GM08714 (cell line): ENCODE data around the gene TUBB1.

Source experiments
- H3K4me3 ChIP-seq: fragments of 200-500 bp; sonication (Bioruptor generic); 2 replicates; pipeline ENCODE4 v1.5.1; 2014; ENCODE audit warnings: mild to moderate bottlenecking, low read length, inconsistent platforms
- ZNF274 ChIP-seq: IDR thresholded peaks from 2 replicates; pipeline ENCODE4 v1.6.1; 2012; ENCODE audit warnings: mild to moderate bottlenecking, low read depth, low read length

Gene TUBB1

GRCh38 chr20:59043698-59044097 lies 24.5 kb downstream of the TUBB1 start:
- H3K4me3 ChIP-seq: no peak overlapping the region
- no peak for TF ChIP-seq ZNF274

DNA sequence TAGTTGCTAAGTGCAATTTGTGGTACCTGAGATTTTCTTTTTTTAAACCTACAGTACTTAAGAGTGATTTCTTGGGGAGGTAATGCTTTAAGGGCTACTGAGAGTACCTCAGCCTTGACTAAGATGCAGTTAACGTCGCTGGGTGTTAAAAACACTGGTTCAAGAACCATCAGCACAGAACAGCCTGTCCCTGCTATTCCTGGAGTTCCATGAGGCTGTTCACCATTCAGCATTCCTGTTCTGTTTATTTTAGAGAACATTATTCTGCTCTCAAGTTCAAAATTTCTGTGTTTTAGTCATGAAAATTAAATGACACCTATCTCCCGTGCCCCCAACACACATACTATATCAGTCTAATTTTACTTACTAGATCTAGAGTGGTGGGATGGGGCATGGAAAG lies 25.1 kb downstream of the TUBB1 start:
- no peak overlapping the region for H3K4me3 ChIP-seq
- TF ChIP-seq ZNF274: no peak

GRCh38 chr20:59044796-59045195 lies 25.6 kb downstream of the TUBB1 start:
- no peak for TF ChIP-seq ZNF274

GRCh38 chr20:59046862-59047261 lies 27.6 kb downstream of the TUBB1 start:
- TF ChIP-seq ZNF274: no peak
- no peak overlapping the region for H3K4me3 ChIP-seq

More at GRCh38 chr20:59044796-59045195, 25.6 kb downstream of the TUBB1 start:
- H3K4me3 ChIP-seq: no peak overlapping the region

DNA sequence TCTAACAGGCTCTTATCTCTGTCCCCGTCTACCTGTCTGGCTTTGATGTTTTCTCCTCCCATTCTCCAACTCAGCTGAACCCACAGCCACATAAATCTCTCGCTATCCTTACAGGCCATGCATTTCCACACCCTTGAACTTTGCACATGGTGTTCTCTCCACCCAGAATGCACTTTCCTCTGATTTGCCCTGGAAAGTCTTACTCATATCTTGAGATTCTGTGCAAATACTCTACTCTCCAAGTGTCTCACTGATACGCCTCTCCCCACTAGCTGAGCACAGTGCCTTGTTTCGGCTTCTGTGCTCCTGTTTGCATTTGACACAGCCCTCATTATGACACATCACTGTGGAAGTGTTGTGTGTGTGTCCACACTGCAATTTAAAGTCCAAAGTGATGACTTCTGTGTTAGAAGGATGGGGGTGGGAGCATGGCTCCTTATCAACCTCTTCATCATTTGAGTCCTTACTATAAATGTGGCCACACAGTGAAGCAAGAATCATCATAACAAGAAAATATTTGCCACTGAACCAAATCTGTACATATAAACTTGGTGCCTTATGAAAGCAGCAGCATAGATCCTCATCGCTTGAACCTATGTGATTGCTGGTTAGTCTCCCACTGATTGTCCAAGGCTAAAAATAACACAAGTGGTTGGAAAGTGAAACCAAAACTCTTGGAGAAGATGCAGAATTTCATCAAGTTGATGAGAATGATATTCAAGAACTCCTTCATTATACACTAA lies 28.9 kb downstream of the TUBB1 start:
- H3K4me3 ChIP-seq: no peak overlapping the region
- TF ChIP-seq ZNF274: no peak

DNA sequence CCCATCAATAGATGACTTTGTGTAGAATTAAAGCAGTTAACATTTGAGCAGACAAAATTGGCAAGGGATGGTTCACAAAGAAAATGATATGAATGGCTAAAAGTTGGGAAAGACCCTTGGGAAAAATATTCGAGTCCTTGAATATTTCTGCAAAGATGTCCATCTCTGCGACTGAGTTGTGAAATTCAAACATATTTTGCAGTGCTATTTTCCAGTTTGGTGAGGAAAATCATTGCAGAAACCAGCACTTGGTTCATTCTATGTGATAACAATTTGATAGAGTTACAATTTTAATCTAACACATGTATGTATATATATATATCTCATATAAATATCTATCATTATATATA lies 29.4 kb downstream of the TUBB1 start:
- TF ChIP-seq ZNF274: no peak
- H3K4me3 ChIP-seq: no peak overlapping the region

- H3K4me3 ChIP-seq: no peak overlapping the region
- TF ChIP-seq ZNF274: no peak
Observed at GRCh38 chr20:59050437-59050836, 31.2 kb downstream of the TUBB1 start.

DNA sequence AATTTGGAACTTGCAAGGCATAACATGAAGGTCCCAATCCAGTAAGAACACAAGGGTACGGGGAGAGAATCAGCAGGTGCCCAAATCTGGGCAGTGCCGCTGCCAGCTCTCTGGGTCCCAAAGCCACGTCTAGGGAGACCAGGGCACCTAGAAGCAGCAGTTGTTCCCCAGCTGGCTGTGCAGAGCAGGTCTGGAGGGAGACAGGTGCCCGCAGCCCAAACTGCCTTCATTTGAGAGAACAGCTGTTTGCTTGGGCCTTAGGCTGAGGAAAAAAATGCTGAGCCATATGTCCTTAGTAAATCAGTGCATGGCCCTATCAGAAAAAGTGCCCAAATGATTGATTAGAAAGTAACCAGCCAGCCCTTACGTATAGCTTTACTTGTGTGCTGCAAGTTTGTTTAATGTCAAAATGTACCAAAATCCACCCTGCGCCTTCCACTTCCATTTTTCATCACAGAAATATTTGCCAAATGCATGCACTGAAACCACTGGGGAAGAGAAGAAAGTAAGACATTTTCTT lies 32.5 kb downstream of the TUBB1 start:
- no peak for TF ChIP-seq ZNF274
- H3K4me3 ChIP-seq: no peak overlapping the region

DNA sequence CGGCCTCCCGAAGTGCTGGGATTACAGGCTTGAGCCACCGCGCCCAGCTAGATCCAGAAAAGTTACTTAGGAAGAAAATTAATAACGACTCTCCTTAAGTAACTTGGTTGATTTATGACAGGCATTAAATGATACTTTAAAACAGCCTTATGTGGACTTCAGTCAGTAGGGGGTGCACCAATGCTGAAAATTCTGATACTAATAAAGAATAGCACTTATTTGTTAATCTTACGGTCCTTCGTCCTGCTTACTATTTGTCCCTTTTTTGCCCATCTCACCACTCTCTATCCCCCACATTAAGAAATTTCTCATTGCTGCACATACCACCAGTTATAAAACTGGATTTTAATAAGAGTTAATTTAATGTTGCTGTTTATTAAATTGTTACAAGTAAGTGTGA lies 36.1 kb downstream of the TUBB1 start:
- no peak overlapping the region for H3K4me3 ChIP-seq
- no peak for TF ChIP-seq ZNF274

GRCh38 chr20:59062081-59062480 lies 42.9 kb downstream of the TUBB1 start:
- H3K4me3 ChIP-seq: no peak overlapping the region
- no peak for TF ChIP-seq ZNF274

GRCh38 chr20:59063358-59064213 lies 44.4 kb downstream of the TUBB1 start:
- TF ChIP-seq ZNF274: no peak
- no peak overlapping the region for H3K4me3 ChIP-seq

- H3K4me3 ChIP-seq: no peak overlapping the region
- no peak for TF ChIP-seq ZNF274
Observed at GRCh38 chr20:59064214-59064722, 45.0 kb downstream of the TUBB1 start.

- no peak overlapping the region for H3K4me3 ChIP-seq
- no peak for TF ChIP-seq ZNF274
Observed at GRCh38 chr20:59068534-59068933, 49.3 kb downstream of the TUBB1 start.

DNA sequence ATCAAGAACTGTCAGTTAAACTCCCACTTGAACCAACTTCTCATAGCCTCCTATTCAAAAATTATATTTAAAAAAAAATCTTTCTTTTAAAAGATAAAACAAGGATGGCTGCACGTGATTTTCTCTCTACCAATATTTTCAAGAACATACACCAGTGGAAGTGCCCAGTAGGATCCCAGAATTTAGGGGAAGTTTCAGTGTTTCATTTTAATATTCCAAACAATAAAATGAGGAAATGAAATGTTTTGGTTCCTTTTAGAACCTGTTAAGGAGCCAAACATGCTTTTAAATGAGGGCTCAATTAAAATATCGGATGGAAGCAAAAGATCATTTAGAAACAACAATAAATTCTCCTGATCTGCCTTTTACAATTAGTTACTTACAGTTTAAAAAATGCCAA lies 49.8 kb downstream of the TUBB1 start:
- no peak for TF ChIP-seq ZNF274
- no peak overlapping the region for H3K4me3 ChIP-seq

DNA sequence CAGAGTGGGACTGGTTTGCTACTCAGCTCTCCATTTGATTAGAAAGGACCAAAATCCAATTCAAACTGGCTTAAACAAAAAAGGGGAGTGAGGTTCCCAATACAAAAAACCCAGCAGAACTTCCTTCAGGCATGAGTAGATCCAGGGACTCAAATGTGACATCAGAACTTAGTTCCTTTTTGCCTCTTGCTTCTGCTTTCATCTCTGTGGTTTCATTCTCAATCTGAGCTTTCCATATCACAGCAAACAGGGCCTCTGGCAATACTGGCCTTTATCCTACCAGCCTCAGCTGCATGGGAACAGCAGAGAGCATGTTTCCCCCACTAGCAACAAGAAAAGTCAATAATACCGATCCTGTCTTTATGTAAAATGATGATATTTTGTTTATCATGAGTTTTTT lies 52.0 kb downstream of the TUBB1 start:
- TF ChIP-seq ZNF274: no peak

DNA sequence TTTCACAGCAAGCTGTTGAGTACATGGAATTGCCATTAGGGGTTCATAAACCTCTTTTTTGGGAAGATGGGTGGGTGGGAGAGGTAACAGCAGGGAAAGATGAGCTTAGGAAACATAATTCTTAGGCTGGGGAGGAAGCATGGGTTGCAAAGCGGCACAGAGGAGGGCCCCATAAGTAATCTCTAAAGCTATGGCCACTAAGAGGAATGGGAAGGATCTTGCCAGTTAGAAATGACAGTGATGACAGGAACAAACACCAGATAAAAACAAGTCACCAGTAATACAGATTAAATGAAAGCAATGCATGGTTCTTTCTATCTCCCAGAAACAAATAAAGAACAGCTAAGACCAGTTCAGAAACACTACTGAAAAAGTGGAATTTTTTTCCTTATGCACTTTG lies 54.4 kb downstream of the TUBB1 start:
- no peak overlapping the region for H3K4me3 ChIP-seq
- TF ChIP-seq ZNF274: no peak

More for the DNA sequence above, 52.0 kb downstream of the TUBB1 start:
- H3K4me3 ChIP-seq: no peak overlapping the region
